OCI-M2 (cell line): ENCODE data around the gene RAP2C.

Source experiments
- DNase-seq: peaks from one replicate; lab custom pipeline; 2025; ENCODE audit not compliant: unreplicated experiment; lab: John Stamatoyannopoulos, UW

RAP2C gene

GRCh38 chrX:132219343-132219768, at the start of gene RAP2C:
Gene RAP2C (minus strand): TSS chrX:132219447. CDS start chrX:132217268, 2,179 bp downstream.
- no peak for DNase-seq

DNA sequence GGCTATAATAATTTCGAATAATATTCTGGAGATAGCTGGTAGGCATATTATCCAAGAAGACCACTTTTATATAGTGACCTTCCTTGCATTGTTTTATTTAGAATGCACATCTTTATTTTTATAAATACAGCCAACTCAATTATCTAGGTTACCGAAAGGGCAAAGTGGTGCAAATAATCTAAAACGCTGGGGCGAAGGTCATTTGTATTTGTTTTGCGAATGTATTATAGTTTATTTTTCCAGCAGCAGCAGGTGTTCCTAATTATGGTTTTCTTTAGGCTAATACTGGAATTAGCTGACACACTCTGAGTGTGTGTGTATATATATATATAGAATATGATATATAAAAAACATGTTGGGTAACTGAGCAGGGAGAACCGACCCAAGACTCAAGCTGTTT, 48.1 kb upstream of the RAP2C start:
- no peak for DNase-seq

DNA sequence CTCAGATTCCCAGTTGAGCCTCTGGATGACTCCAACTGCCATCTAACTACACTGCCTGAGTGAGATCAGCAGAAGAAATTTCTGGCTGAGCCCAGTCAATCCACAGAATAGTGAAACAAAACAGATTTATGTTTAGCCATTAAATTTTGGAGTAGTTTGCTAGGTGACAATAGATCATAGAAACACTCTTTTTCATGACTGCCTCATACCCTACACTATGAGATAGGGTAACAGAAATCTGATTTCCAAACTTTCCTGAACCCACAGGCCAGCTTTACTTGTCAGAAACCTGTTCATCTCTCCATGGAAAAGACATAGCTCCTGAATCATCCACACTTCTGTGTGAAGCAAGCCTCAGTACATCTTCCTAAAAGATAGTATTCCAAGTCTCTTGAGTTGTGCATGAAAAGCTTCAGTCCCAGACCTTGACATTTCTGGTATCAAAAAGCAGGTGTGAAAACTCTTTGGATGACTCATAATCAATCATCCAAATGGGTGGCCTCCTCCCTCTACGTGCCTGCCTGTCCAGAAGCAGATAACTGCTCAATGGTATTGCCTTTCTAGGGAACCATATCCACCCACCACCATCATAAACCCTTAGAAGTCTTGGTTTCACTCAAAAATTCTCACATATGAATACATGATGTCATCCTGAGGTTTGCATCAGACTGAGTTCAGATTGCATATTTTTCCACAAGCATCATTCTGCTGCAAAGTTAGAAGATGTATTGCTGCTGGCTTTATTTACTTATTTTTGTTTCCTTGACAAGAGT, 47.5 kb upstream of the RAP2C start:
- DNase-seq, result no peak

GRCh38 chrX:132263127-132263526, 43.9 kb upstream of the RAP2C start:
- DNase-seq, result no peak

- no peak for DNase-seq
Observed at GRCh38 chrX:132258509-132258908, 39.3 kb upstream of the RAP2C start.

GRCh38 chrX:132257116-132257515, 37.9 kb upstream of the RAP2C start:
- no peak for DNase-seq

DNA sequence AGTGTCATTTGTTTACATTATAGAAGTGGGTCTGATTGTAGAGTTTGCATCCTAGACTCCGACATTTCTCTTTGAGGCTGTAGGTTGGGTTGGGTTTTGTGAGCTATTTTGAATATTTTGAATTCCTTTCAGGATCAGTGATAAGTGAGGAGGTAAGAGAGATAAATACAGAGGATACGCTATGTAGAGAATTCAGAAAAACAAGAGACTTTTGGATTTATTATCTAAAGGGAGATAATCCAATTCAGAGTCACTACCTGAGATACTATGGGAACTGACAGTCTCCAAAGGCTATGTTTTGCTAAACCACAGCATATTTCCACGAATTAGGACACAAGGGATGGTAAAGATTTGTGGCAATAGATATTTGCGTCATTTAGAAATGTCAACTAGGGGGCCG, 16.9 kb upstream of the RAP2C start:
- DNase-seq, result no peak

DNA sequence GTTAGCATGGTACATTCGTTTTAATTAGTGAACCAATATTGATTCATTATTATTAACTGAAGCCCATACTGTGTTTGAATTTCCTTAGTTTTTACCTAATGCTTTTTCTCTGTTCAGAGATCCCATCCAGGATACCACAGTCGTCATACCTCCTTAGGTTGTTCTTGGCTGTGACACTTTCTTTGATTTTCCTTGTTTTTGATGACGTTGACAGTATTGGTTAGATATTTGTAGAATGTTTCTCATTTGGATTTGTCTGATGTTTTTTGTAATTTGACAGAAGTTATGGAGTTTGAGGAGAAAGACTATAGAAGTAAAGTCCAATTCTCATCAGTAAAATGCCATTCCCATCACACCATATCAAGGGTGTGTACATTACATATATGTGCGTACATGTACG, 16.2 kb upstream of the RAP2C start:
- no peak for DNase-seq

- no peak for DNase-seq
Observed at GRCh38 chrX:132231587-132231986, 12.3 kb upstream of the RAP2C start.

GRCh38 chrX:132227383-132228112, 8.3 kb upstream of the RAP2C start:
- DNase-seq, result no peak

DNA sequence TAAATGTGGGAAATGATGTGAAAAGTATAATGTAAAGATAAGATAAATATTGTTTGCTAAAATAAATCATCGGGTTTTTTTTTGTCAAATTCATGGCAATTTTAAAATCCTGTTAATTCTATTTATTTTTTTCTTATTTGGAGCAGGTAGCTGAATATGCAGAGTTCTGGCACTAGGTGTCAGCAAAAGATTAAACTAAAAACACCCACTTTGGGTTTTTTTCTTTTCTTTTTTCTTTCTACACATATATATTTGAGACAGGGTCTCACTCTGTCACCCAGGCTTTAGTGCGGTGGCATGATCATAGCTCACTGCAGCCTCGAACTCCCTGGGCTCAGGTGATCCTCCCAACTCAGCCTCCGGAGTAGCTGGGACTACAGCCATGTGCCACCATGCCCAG, 6.9 kb upstream of the RAP2C start:
- DNase-seq, result no peak

GRCh38 chrX:132218100-132218812, 991 bp downstream of the RAP2C start:
- no peak for DNase-seq

- no peak for DNase-seq
Observed at GRCh38 chrX:132217203-132218073, 1.8 kb downstream of the RAP2C start.

- no peak for DNase-seq
Observed at GRCh38 chrX:132216806-132217202, 2.4 kb downstream of the RAP2C start.

- no peak for DNase-seq
Observed at GRCh38 chrX:132216283-132216682, 3.0 kb downstream of the RAP2C start.

- no peak for DNase-seq
Observed at GRCh38 chrX:132214518-132214917, 4.7 kb downstream of the RAP2C start.

DNA sequence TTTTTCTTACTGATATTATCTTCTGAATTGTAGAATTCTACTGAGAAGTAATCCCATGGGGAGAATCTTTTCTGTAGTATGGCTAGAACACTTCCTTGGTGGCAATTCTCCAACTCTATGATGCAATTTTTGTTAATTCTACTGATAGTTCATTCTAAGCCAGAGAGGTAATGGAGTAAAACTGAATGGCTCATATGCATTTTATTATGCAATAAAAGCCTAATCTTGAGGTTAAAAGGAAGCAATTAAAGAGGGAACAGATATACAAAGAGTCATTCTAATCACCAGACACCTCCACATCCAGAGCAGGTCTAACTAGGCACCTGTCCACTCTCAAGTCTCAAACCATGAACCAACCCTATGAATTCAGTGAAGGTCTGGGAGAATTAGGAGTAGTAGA, 9.7 kb downstream of the RAP2C start:
- no peak for DNase-seq

- DNase-seq, result no peak
Observed at GRCh38 chrX:132208422-132208821, 10.8 kb downstream of the RAP2C start.

DNA sequence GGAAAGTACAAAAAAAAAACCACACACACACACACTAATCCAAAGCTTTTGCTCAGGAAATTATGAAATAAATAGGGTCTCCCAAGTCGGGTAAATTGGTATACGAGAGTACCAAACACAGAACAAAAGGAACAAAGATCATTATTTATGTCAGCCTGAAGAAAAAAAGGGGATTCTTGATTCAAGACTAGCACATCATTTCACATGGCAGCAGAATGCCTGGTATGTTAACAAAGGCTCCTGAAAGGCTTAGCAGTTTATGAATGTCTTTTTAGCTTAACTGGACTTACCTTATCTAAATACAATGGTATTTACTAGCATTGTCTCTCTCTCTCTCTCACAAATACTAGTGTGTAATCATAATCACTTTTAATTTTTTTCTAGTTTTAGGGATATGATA, 11.3 kb downstream of the RAP2C start:
- no peak for DNase-seq

DNA sequence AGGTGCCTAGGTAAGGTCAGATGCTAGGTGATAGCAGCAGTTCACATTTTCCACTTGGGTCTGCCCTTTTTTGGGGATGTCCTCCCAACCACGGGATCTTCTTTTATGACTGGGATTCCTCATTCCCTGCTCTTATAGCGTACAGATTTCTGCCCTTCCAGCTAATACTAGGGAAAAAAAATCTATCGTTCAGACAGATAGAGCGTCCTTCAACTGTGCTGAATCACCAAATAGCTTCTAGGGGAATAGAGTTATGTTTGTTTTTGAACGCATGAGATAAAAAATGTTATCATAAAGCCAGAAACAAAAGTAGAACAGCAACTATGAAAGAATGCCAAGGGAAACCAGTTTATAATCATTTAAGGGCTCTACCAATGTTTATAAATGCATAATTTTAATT, 13.0 kb downstream of the RAP2C start:
- no peak for DNase-seq

GRCh38 chrX:132204629-132205028, 14.6 kb downstream of the RAP2C start:
- no peak for DNase-seq
